IMR-90 (cell line): ENCODE results near the gene GJB5. TPM values are rescaled to one million over a fixed set of nuclear protein-coding genes. Genes with fewer than 3 reads are reported as not detected.

ENCODE experiments used
- ATAC-seq: fragments of 200-7000 bp; cut with Tn5 transposase; 2 replicates; pipeline ENCODE4 v1.9.1; 2020; ENCODE audit warnings: low read depth, mild to moderate bottlenecking, moderate library complexity
- BruUV-seq: library from RNA; stranded (reverse); fragments of 400-500 nt; replicated peaks from 2 replicates; lab custom pipeline; 2021; lab: Mats Ljungman, UMichigan
- CTCF ChIA-PET: fragments of 300-600 bp; formaldehyde crosslinking; extraction: SDS; loops from one replicate; lab custom pipeline; 2021; ENCODE audit warnings: antibody characterized with exemption; lab: Yijun Ruan, JAX
- POLR2A ChIA-PET: fragments of 300-600 bp; sonication (Branson Sonifier 250); formaldehyde crosslinking; loops from one replicate; lab custom pipeline; 2022; ENCODE audit warnings: antibody characterized with exemption; ENCODE audit not compliant: unreplicated experiment; lab: Charles Lee
- DNase-seq: peaks from one replicate; pipeline ENCODE4 v3.0.0; 2013
- H2AFZ ChIP-seq: replicated peaks from 2 replicates; pipeline ENCODE3; 2013; ENCODE audit warnings: low read length, mild to moderate bottlenecking; ENCODE audit not compliant: poor library complexity
- H2AK5ac ChIP-seq: 2 replicates; pipeline ENCODE4 v1.6.1; 2013; ENCODE audit warnings: low read depth, low read length, inconsistent platforms
- H2AK9ac ChIP-seq: replicated peaks from 2 replicates; pipeline ENCODE3; 2013; ENCODE audit warnings: mild to moderate bottlenecking, low read depth, low read length, moderate library complexity; ENCODE audit not compliant: poor library complexity
- H2BK120ac ChIP-seq: 2 replicates; pipeline ENCODE4 v1.6.1; 2013; ENCODE audit warnings: low read depth, low read length, inconsistent platforms
- H2BK15ac ChIP-seq: 3 replicates; pipeline ENCODE4 v1.6.1; 2013; ENCODE audit warnings: low read depth, low read length, inconsistent platforms
- H2BK20ac ChIP-seq: 2 replicates; pipeline ENCODE4 v1.6.1; 2013; ENCODE audit warnings: low read depth, mild to moderate bottlenecking, inconsistent platforms, low read length, moderate library complexity
- H2BK5ac ChIP-seq: 2 replicates; pipeline ENCODE4 v1.6.1; 2013; ENCODE audit warnings: mild to moderate bottlenecking, low read depth, low read length, inconsistent platforms; ENCODE audit not compliant: poor library complexity, severe bottlenecking
- H3K14ac ChIP-seq: replicated peaks from 2 replicates; pipeline ENCODE4 v1.6.1; 2013; ENCODE audit warnings: low read depth, low read length, inconsistent platforms
- H3K18ac ChIP-seq: 2 replicates; pipeline ENCODE4 v1.6.1; 2013; ENCODE audit warnings: low read depth, low read length, control low read depth
- H3K23ac ChIP-seq: 2 replicates; pipeline ENCODE4 v1.6.1; 2013; ENCODE audit warnings: low read depth, low read length, inconsistent platforms
- H3K27ac ChIP-seq: 2 replicates; pipeline ENCODE4 v1.5.1; 2013; ENCODE audit warnings: mild to moderate bottlenecking, control low read depth, low read length; ENCODE audit not compliant: insufficient read depth
- H3K27me3 ChIP-seq: 2 replicates; pipeline ENCODE4 v1.6.1; 2013; ENCODE audit warnings: low read length; ENCODE audit not compliant: control insufficient read depth, insufficient read depth
- H3K36me3 ChIP-seq: 2 replicates; pipeline ENCODE4 v1.6.1; 2013; ENCODE audit warnings: low read length, mixed read lengths; ENCODE audit not compliant: control insufficient read depth, insufficient read depth
- H3K4ac ChIP-seq: 2 replicates; pipeline ENCODE4 v1.6.1; 2013; ENCODE audit warnings: low read depth, low read length, inconsistent platforms
- H3K4me1 ChIP-seq: 2 replicates; pipeline ENCODE4 v1.6.1; 2013; ENCODE audit warnings: low read length, mixed read lengths; ENCODE audit not compliant: control insufficient read depth, insufficient read depth
- H3K4me2 ChIP-seq: 2 replicates; pipeline ENCODE4 v1.6.1; 2013; ENCODE audit warnings: low read depth, mild to moderate bottlenecking, control low read depth, low read length, moderate library complexity
- H3K4me3 ChIP-seq: 2 replicates; pipeline ENCODE4 v1.5.1; 2013; ENCODE audit warnings: low read depth, mild to moderate bottlenecking, control low read depth, low read length, moderate library complexity; ENCODE audit not compliant: insufficient read depth
- H3K56ac ChIP-seq: 2 replicates; pipeline ENCODE4 v1.6.1; 2013; ENCODE audit warnings: low read length, inconsistent platforms; ENCODE audit not compliant: insufficient read depth; ENCODE audit errors: extremely low read depth
- H3K79me1 ChIP-seq, 2 experiments: 2 replicates each; pipeline ENCODE4 v1.6.1; 2013; ENCODE audit warnings: low read length in 2 of 2, inconsistent platforms in 1 of 2, low read depth in 1 of 2
- H3K9ac ChIP-seq: 2 replicates; pipeline ENCODE4 v1.6.1; 2013; ENCODE audit warnings: low read depth, low read length, control low read depth
- H3K9me1 ChIP-seq: 2 replicates; pipeline ENCODE4 v1.6.1; 2013; ENCODE audit warnings: low read length, inconsistent platforms; ENCODE audit not compliant: insufficient read depth
- H3K9me3 ChIP-seq: 2 replicates; pipeline ENCODE4 v1.6.1; 2013; ENCODE audit warnings: low read length; ENCODE audit not compliant: control insufficient read depth, insufficient read depth
- H4K20me1 ChIP-seq: 2 replicates; pipeline ENCODE4 v1.6.1; 2013; ENCODE audit warnings: low read length, inconsistent platforms; ENCODE audit not compliant: insufficient read depth
- H4K5ac ChIP-seq: 2 replicates; pipeline ENCODE4 v1.6.1; 2013; ENCODE audit warnings: mild to moderate bottlenecking, low read depth, low read length, control low read depth
- H4K8ac ChIP-seq, 2 experiments: 2 replicates each; pipeline ENCODE4 v1.6.1; 2013; ENCODE audit warnings: low read depth in 2 of 2, low read length in 2 of 2, control low read depth in 1 of 2, inconsistent platforms in 1 of 2
- H4K91ac ChIP-seq: 2 replicates; pipeline ENCODE4 v1.6.1; 2013; ENCODE audit warnings: low read depth, low read length, inconsistent platforms; ENCODE audit not compliant: insufficient read depth
- BHLHE40 ChIP-seq: fragments of 150-350 bp; IDR thresholded peaks from 2 replicates; pipeline ENCODE4 v1.6.1; 2016; ENCODE audit warnings: mild to moderate bottlenecking, low read depth, low read length
- CHD1 ChIP-seq: IDR thresholded peaks from 2 replicates; pipeline ENCODE4 v1.6.1; 2012; ENCODE audit warnings: low read depth, low read length, improper control_type of control experiment
- WGBS, 2 experiments: methylation state at CpG; one replicate each; pipeline versions ENCODE4 v1.1.5 to v1.1.7; 2013; ENCODE audit warnings: missing lambda C conversion rate in 2 of 2; ENCODE audit not compliant: insufficient read length in 1 of 2; ENCODE audit errors: extremely low coverage in 2 of 2; 5-methylcytosine and 5-hydroxymethylcytosine counted together
- dilution Hi-C: fragments of 300-500 bp; cut with HindIII; formaldehyde crosslinking; loops from one replicate; pipeline ENCODE4 v1.14.3; 2018; ENCODE audit warnings: low sequenced_read_pairs; ENCODE audit not compliant: unreplicated experiment
- in situ Hi-C: fragments of 300-500 bp; cut with MboI; formaldehyde crosslinking; loops from 3 replicates; pipeline ENCODE4 v1.14.3; 2019; ENCODE audit warnings: low sequenced_read_pairs, inconsistent platforms, mixed read lengths
- intact Hi-C: fragments of 100-400 bp; cut with micrococcal nuclease; formaldehyde crosslinking; loops from 2 replicates; pipeline ENCODE4 v1.10.0; 2022
- polyA plus RNA-seq, 3 experiments: library from polyadenylated mRNA; depleted of rRNA; stranded (reverse); fragments of >200 nt; gene quantifications; 2 replicates each; pipeline ENCODE4 v1.2.3, GENCODE V29; 2012; ENCODE audit warnings: low replicate concordance in 1 of 3
- total RNA-seq: library from RNA; depleted of rRNA; stranded (reverse); fragments of >200 nt; gene quantifications from 2 replicates; pipeline ENCODE4 v1.2.3, GENCODE V29; 2012; rRNA removed

GJB5 gene
- total and polyA plus RNA-seq, 2 of the 4 experiments (the other 2 are of a cell fraction), result 0.10 TPM; not detected in 1

GRCh38 chr1:34806396-34806795 is 51.5 kb downstream of the GJB5 start:
- no peak overlapping the region for H3K14ac ChIP-seq
- intact Hi-C loops, result no loop called here
- H3K27me3 ChIP-seq, result no peaks in the 10 kb centered on the region
- ChIA-PET POLR2A (no interaction called here), CTCF (no interaction called here)
- H3K4me2 ChIP-seq, result 0 out of 2 replicates have a peak overlapping the region, but pooled peaks have one; percentile 28
- ATAC-seq (peak; percentile 97), DNase-seq (peak; percentile 50)
- no peak overlapping the region for H3K23ac ChIP-seq
- H2BK5ac ChIP-seq, result no peak overlapping the region
- no peak for TF ChIP-seq CHD1
- no peak for TF ChIP-seq BHLHE40
- peak overlapping the region; percentile 64 for H2AFZ ChIP-seq
- no peak overlapping the region for H3K18ac ChIP-seq
- in situ Hi-C loops, result no loop called here
- no peak overlapping the region for H2BK20ac ChIP-seq
- no peak overlapping the region for H4K8ac ChIP-seq
- no peak overlapping the region for H3K4me3 ChIP-seq
- H2AK9ac ChIP-seq, result no peak overlapping the region
- no peak overlapping the region for H3K4ac ChIP-seq
- H3K9ac ChIP-seq, result no peak overlapping the region
- dilution Hi-C loops, result no loop called here
- no peak overlapping the region for H3K27ac ChIP-seq
- peaks cover 2% of the 10 kb centered on the region for H3K4me1 ChIP-seq
- H4K91ac ChIP-seq, result no peak overlapping the region
- WGBS, 2 experiments, result 10% methylated on average over 2 of the region's 3 CpGs; no CpG with 5 or more reads in 1 of the 2 experiments
- no peak overlapping the region for H3K56ac ChIP-seq
- H3K9me1 ChIP-seq, result no peaks in the 10 kb centered on the region
- H4K5ac ChIP-seq, result no peak overlapping the region
- H3K9me3 ChIP-seq, result no peaks in the 10 kb centered on the region
- H2AK5ac ChIP-seq, result no peak overlapping the region
- BruUV-seq, result no TSS peak
- H2BK15ac ChIP-seq, result no peak overlapping the region
- H3K79me1 ChIP-seq, result no peaks in the 10 kb centered on the region
- H3K36me3 ChIP-seq, result no peaks in the 10 kb centered on the region
- no peaks in the 10 kb centered on the region for H4K20me1 ChIP-seq
- H2BK120ac ChIP-seq, result no peak overlapping the region

Other genes with a start within 250 kb of the GJB5 start
- not detected in 2 replicates for gene GJB4, start 4.7 kb downstream of the GJB5 start, total RNA-seq
- gene GJB4, start 4.7 kb downstream of the GJB5 start, polyA plus RNA-seq (2012; rRNA removed), result not detected in 2 replicates
- gene GJB3, start 26.2 kb downstream of the GJB5 start, total RNA-seq, result not detected in 2 replicates
- gene GJB3, start 26.2 kb downstream of the GJB5 start, polyA plus RNA-seq (2012; rRNA removed), result not detected in 2 replicates
- gene GJA4, start 38.0 kb downstream of the GJB5 start, total RNA-seq, result not detected in 2 replicates
- not detected in 2 replicates for gene GJA4, start 38.0 kb downstream of the GJB5 start, polyA plus RNA-seq (2012; rRNA removed)
- gene SMIM12, start 104.7 kb downstream of the GJB5 start, total RNA-seq, result 31.9 and 36.4 TPM in 2 replicates
- 39.8 and 44.4 TPM in 2 replicates for gene SMIM12, start 104.7 kb downstream of the GJB5 start, polyA plus RNA-seq (2012; rRNA removed)
- not detected in 2 replicates for gene DLGAP3, start 174.6 kb downstream of the GJB5 start, total RNA-seq
- 0.02 and 0.10 TPM in 2 replicates for gene DLGAP3, start 174.6 kb downstream of the GJB5 start, polyA plus RNA-seq (2012; rRNA removed)
- 19.7 and 20.0 TPM in 2 replicates for gene TMEM35B, start 230.3 kb downstream of the GJB5 start, total RNA-seq
- 20.4 and 22.4 TPM in 2 replicates for gene TMEM35B, start 230.3 kb downstream of the GJB5 start, polyA plus RNA-seq (2012; rRNA removed)